ENCODE results near the gene LTV1. TPM values are rescaled to one million over a fixed set of nuclear protein-coding genes. Genes with fewer than 3 reads are reported as not detected.
A peak's percentile ranks its signal among the peaks of the same experiment; 100 is the strongest.

The LTV1 gene
- total and polyA plus RNA-seq, 9 of the 15 experiments (the other 6 are each of a cell fraction or from before 2014, with no cell fraction given), result 57.9 to 162 (median 119) TPM

DNA sequence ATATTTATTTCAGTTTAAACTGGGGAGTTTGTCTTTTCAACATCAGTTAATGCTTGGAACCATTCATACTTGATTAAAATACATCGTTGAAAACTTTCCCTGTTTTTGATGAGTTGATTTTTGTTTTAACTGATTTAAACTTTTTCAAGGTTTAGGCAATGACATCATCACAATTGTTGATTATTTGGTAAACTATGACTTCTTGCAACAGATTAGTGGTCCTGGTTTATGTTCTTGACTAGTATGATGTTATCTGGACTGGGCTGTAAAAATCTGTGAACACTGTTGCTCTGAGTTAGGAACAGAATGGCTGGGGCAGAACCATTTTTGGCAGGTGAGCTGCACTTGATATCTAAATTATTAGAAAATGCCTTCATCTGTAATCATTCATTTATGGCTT is 21.1 kb downstream of the LTV1 start, which contains the start of gene ZC2HC1B:
TSS of gene ZC2HC1B (plus strand) at position 241 of the 400 bp plus-strand sequence. CDS start at position 307, 66 bp downstream.
- ATAC-seq (no peak; the same call in 2 of the 3 replicates), FAIRE-seq (no peak), DNase-seq (ENCODE audit: extremely low read depth in 1 of 4, low spot score in 3 of 4) (no peak)
- WGBS (ENCODE audit: insufficient coverage, low coverage, missing lambda C conversion rate), result 96% methylated on average over 1 of the region's 1 CpG
- ChIA-PET CTCF (ENCODE audit: low intra/inter-chr PET ratio) (no interaction called here), POLR2A (no interaction called here)
- no peaks in the 10 kb centered on the region for H3K9me3 ChIP-seq (replicated peaks; ENCODE audit: control insufficient read depth, insufficient read depth, low read depth, low read length)
- no peaks in the 10 kb centered on the region for H3K27me3 ChIP-seq (ENCODE audit: control insufficient read depth in 2 of 2, insufficient read depth in 2 of 2, low read length in 2 of 2)
- H3K79me2 ChIP-seq (ENCODE audit: control insufficient read depth, insufficient read depth, low read length), result no peaks in the 10 kb centered on the region
- H3K27ac ChIP-seq (ENCODE audit: extremely low read depth, low read depth, low read length), result no peak within 1 kb of the TSS
- TF ChIP-seq, protein P1, sequence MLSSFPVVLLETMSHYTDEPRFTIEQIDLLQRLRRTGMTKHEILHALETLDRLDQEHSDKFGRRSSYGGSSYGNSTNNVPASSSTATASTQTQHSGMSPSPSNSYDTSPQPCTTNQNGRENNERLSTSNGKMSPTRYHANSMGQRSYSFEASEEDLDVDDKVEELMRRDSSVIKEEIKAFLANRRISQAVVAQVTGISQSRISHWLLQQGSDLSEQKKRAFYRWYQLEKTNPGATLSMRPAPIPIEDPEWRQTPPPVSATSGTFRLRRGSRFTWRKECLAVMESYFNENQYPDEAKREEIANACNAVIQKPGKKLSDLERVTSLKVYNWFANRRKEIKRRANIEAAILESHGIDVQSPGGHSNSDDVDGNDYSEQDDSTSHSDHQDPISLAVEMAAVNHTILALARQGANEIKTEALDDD (IDR thresholded peaks at IDR 0.05), result peak; percentile 88
- TF ChIP-seq FOXJ2 (tag; IDR thresholded peaks at IDR 0.05), result no peak
- peak; percentile 56; the same call in 1 of the 2 replicates for TF ChIP-seq ATF7 (IDR thresholded peaks at IDR 0.05)
- TF ChIP-seq, protein P2, sequence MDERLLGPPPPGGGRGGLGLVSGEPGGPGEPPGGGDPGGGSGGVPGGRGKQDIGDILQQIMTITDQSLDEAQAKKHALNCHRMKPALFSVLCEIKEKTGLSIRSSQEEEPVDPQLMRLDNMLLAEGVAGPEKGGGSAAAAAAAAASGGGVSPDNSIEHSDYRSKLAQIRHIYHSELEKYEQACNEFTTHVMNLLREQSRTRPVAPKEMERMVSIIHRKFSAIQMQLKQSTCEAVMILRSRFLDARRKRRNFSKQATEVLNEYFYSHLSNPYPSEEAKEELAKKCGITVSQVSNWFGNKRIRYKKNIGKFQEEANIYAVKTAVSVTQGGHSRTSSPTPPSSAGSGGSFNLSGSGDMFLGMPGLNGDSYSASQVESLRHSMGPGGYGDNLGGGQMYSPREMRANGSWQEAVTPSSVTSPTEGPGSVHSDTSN (CRISPR knock-in tag; IDR thresholded peaks at IDR 0.05; ENCODE audit: low read depth), result no peak
- TF ChIP-seq, protein P2 (tag; conservative IDR thresholded peaks at IDR 0.05; ENCODE audit: low read depth), result no peak
- TF ChIP-seq ZNF551 (CRISPR knock-in tag; IDR thresholded peaks at IDR 0.05), result no peak
- TF ChIP-seq, protein P3, sequence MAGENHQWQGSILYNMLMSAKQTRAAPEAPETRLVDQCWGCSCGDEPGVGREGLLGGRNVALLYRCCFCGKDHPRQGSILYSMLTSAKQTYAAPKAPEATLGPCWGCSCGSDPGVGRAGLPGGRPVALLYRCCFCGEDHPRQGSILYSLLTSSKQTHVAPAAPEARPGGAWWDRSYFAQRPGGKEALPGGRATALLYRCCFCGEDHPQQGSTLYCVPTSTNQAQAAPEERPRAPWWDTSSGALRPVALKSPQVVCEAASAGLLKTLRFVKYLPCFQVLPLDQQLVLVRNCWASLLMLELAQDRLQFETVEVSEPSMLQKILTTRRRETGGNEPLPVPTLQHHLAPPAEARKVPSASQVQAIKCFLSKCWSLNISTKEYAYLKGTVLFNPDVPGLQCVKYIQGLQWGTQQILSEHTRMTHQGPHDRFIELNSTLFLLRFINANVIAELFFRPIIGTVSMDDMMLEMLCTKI (IDR thresholded peaks at IDR 0.05; ENCODE audit: partially characterized antibody), result no peak
- no peak for TF ChIP-seq JUN (IDR thresholded peaks at IDR 0.05; ENCODE audit: borderline replicate concordance, low read depth, low read length)
- no peak for TF ChIP-seq JUN (CRISPR knock-in tag; IDR thresholded peaks at IDR 0.05; ENCODE audit: borderline replicate concordance)
- TF ChIP-seq, protein P4, sequence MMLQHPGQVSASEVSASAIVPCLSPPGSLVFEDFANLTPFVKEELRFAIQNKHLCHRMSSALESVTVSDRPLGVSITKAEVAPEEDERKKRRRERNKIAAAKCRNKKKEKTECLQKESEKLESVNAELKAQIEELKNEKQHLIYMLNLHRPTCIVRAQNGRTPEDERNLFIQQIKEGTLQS (IDR thresholded peaks at IDR 0.05), result peak; percentile 72
- TF ChIP-seq, protein P4 (CRISPR knock-in tag; conservative IDR thresholded peaks at IDR 0.05), result no peak
- TF ChIP-seq PHTF2 (CRISPR knock-in tag; IDR thresholded peaks at IDR 0.05), result no peak
- TF ChIP-seq, protein P5, sequence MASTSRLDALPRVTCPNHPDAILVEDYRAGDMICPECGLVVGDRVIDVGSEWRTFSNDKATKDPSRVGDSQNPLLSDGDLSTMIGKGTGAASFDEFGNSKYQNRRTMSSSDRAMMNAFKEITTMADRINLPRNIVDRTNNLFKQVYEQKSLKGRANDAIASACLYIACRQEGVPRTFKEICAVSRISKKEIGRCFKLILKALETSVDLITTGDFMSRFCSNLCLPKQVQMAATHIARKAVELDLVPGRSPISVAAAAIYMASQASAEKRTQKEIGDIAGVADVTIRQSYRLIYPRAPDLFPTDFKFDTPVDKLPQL (IDR thresholded peaks at IDR 0.05; ENCODE audit: extremely low read depth, insufficient read length), result no peak
- intact Hi-C loops (cut with micrococcal nuclease), result loop anchor here (10.0 kb wide), 1 partner anchor 151 kb away; no protein-coding TSS in a partner anchor
- H2AFZ ChIP-seq (ENCODE audit: low read depth, low read length), result no peak within 1 kb of the TSS
- no peak within 1 kb of the TSS for H3K4me3 ChIP-seq
- H3K9ac ChIP-seq (ENCODE audit: insufficient read depth in 1 of 2, low read depth in 2 of 2, low read length in 2 of 2), result no peak within 1 kb of the TSS
- no peaks in the 10 kb centered on the region for H3K9me1 ChIP-seq (ENCODE audit: control insufficient read depth, insufficient read depth, low read length)
- H3K4me2 ChIP-seq (ENCODE audit: insufficient read depth, low read length), result no peak within 1 kb of the TSS
- no peaks in the 10 kb centered on the region for H3K4me1 ChIP-seq (replicated peaks in 1 of 2; ENCODE audit: control insufficient read depth in 2 of 2, insufficient read depth in 2 of 2, low read length in 2 of 2)
- BruUV-seq (replicated peaks), result no TSS peak
- H4K20me1 ChIP-seq (replicated peaks; ENCODE audit: control insufficient read depth, insufficient read depth, low read length), result no peaks in the 10 kb centered on the region
- peaks cover 60% of the 10 kb centered on the region for H3K36me3 ChIP-seq (ENCODE audit: control insufficient read depth, insufficient read depth, low read length)
- in situ Hi-C loops (cut with MboI), result no loop called here
